ENCODE results near the gene NRG3.

DNA sequence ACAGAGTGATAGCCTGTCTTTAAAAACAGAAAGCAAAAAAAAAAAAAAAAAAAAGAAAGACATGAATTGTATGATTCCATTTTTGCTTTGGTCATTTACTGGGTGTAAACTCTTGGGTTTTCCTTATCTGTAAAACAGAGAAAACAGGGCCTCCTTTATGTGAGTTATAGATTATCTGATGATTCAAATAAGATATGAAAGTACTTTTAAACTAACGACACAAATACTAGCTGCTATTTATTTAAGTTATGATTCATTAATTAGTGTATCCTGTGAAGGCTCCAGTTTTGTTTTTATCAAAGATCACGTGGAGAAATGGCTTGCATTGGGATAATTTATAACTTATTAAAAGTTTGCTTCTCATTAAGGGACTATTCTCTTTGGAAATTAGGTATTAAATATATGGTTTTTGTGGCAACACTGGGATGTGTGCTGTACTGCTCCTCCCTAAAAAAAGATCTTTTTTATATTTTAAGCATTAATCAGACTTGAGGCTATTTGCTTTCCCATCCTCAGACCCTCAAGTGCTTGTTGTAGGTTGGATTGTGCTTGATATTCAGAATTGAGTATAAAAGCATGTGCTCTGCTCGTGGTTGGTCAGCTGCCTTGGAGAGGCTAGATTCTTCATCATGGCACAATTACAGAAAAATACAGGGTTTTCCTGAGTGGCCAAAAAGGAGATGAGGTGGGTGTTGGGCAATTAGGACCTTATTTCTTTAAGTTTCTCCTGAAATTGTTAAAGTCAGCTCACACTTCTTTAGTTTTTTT, 39.9 kb downstream of the NRG3 start:
- no peak for TF ChIP-seq RAD21 (IDR thresholded peaks at IDR 0.05; ENCODE audit: low read length)
- TF ChIP-seq, protein P1, sequence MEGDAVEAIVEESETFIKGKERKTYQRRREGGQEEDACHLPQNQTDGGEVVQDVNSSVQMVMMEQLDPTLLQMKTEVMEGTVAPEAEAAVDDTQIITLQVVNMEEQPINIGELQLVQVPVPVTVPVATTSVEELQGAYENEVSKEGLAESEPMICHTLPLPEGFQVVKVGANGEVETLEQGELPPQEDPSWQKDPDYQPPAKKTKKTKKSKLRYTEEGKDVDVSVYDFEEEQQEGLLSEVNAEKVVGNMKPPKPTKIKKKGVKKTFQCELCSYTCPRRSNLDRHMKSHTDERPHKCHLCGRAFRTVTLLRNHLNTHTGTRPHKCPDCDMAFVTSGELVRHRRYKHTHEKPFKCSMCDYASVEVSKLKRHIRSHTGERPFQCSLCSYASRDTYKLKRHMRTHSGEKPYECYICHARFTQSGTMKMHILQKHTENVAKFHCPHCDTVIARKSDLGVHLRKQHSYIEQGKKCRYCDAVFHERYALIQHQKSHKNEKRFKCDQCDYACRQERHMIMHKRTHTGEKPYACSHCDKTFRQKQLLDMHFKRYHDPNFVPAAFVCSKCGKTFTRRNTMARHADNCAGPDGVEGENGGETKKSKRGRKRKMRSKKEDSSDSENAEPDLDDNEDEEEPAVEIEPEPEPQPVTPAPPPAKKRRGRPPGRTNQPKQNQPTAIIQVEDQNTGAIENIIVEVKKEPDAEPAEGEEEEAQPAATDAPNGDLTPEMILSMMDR (conservative IDR thresholded peaks at IDR 0.05; ENCODE audit: low read depth, low read length), result no peak
- no peak for TF ChIP-seq POLR2A (IDR thresholded peaks at IDR 0.05; ENCODE audit: low read depth, low read length)
- no peak for TF ChIP-seq MAFK (IDR thresholded peaks at IDR 0.05; ENCODE audit: low read depth, low read length)
- TF ChIP-seq RCOR1 (IDR thresholded peaks at IDR 0.05; ENCODE audit: insufficient replicate concordance, low read length), result no peak
- TF ChIP-seq, protein P2, sequence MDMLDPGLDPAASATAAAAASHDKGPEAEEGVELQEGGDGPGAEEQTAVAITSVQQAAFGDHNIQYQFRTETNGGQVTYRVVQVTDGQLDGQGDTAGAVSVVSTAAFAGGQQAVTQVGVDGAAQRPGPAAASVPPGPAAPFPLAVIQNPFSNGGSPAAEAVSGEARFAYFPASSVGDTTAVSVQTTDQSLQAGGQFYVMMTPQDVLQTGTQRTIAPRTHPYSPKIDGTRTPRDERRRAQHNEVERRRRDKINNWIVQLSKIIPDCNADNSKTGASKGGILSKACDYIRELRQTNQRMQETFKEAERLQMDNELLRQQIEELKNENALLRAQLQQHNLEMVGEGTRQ (IDR thresholded peaks at IDR 0.05; ENCODE audit: low read depth, low read length), result no peak
- TF ChIP-seq SMC3 (IDR thresholded peaks at IDR 0.05; ENCODE audit: low read depth, low read length), result no peak
- TF ChIP-seq FOS (IDR thresholded peaks at IDR 0.05; ENCODE audit: low read depth, low read length), result no peak
- TF ChIP-seq RFX5 (IDR thresholded peaks at IDR 0.05; ENCODE audit: low read depth, low read length), result no peak
- TF ChIP-seq MAZ (IDR thresholded peaks at IDR 0.05; ENCODE audit: borderline replicate concordance, low read depth, low read length), result no peak
- no peak for TF ChIP-seq NFE2L2 (IDR thresholded peaks at IDR 0.05; ENCODE audit: low read depth, low read length)
- TF ChIP-seq MXI1 (IDR thresholded peaks at IDR 0.05; ENCODE audit: borderline replicate concordance, low read depth, low read length), result no peak
- TF ChIP-seq, protein P3, sequence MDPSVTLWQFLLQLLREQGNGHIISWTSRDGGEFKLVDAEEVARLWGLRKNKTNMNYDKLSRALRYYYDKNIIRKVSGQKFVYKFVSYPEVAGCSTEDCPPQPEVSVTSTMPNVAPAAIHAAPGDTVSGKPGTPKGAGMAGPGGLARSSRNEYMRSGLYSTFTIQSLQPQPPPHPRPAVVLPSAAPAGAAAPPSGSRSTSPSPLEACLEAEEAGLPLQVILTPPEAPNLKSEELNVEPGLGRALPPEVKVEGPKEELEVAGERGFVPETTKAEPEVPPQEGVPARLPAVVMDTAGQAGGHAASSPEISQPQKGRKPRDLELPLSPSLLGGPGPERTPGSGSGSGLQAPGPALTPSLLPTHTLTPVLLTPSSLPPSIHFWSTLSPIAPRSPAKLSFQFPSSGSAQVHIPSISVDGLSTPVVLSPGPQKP (IDR thresholded peaks at IDR 0.05; ENCODE audit: borderline replicate concordance, low read depth, low read length), result no peak
- TF ChIP-seq BHLHE40 (IDR thresholded peaks at IDR 0.05; ENCODE audit: low read depth, low read length), result no peak

Measured in IMR-90 (cell line).